Mesodermal cell (in vitro differentiated cells): Measurements from ENCODE around the gene CCDC188.

Experiments
- H3K27ac ChIP-seq: 2 replicates; pipeline ENCODE4 v1.7.0; 2013; ENCODE audit warnings: mild to moderate bottlenecking, low read depth, low read length, moderate library complexity; ENCODE audit not compliant: severe bottlenecking
- H3K36me3 ChIP-seq: 2 replicates; pipeline ENCODE4 v1.7.1; 2013; ENCODE audit warnings: mild to moderate bottlenecking, low read length, moderate library complexity; ENCODE audit not compliant: control insufficient read depth, insufficient read depth
- H3K4me1 ChIP-seq: one replicate; pipeline ENCODE4 v1.7.1; 2013; ENCODE audit warnings: mild to moderate bottlenecking, low read length; ENCODE audit not compliant: insufficient read depth, control insufficient read depth, poor library complexity, severe bottlenecking
- H3K4me3 ChIP-seq: 2 replicates; pipeline ENCODE4 v1.7.0; 2013; ENCODE audit warnings: low read length, control low read depth, mild to moderate bottlenecking; ENCODE audit not compliant: insufficient read depth, poor library complexity, severe bottlenecking; ENCODE audit errors: extremely low read depth
- H3K9me3 ChIP-seq: 2 replicates; pipeline ENCODE4 v1.7.1; 2013; ENCODE audit warnings: mild to moderate bottlenecking, low read length, moderate library complexity; ENCODE audit not compliant: control insufficient read depth
- WGBS, 2 experiments: methylation state at CpG; one replicate each; pipeline ENCODE4 v1.1.5; 2013; ENCODE audit warnings: missing lambda C conversion rate in 2 of 2; ENCODE audit not compliant: insufficient coverage in 2 of 2; 5-methylcytosine and 5-hydroxymethylcytosine counted together

CCDC188 gene

GRCh38 chr22:20178075-20178914 is 27.4 kb upstream of the CCDC188 start:
- no peak overlapping the region for H3K27ac ChIP-seq
- H3K36me3 ChIP-seq = no peaks in the 10 kb centered on the region
- H3K4me1 ChIP-seq = no peaks in the 10 kb centered on the region
- H3K4me3 ChIP-seq = no peak overlapping the region
- H3K9me3 ChIP-seq = no peaks in the 10 kb centered on the region
- 86 to 96% methylated on average over 17 to 18 of the region's 29 CpGs for WGBS, 2 experiments

GRCh38 chr22:20177217-20177911 is 26.5 kb upstream of the CCDC188 start:
- Histone ChIP-seq H3K36me3 (no peaks in the 10 kb centered on the region), H3K4me3 (no peak overlapping the region), H3K9me3 (no peaks in the 10 kb centered on the region), H3K4me1 (no peaks in the 10 kb centered on the region), H3K27ac (no peak overlapping the region)
- 91 to 92% methylated on average over 17 to 21 of the region's 21 CpGs for WGBS, 2 experiments

- Histone ChIP-seq H3K9me3 (no peaks in the 10 kb centered on the region), H3K36me3 (no peaks in the 10 kb centered on the region), H3K27ac (no peak overlapping the region), H3K4me1 (no peaks in the 10 kb centered on the region), H3K4me3 (no peak overlapping the region)
- 89% methylated on average over 14 to 16 of the region's 17 CpGs for WGBS, 2 experiments
Measured at GRCh38 chr22:20176421-20177085, 25.7 kb upstream of the CCDC188 start.

- H3K9me3 ChIP-seq = no peaks in the 10 kb centered on the region
- H3K4me3 ChIP-seq = no peak overlapping the region
- no peak overlapping the region for H3K27ac ChIP-seq
- WGBS, 2 experiments = 82 to 88% methylated on average over 11 to 12 of the region's 12 CpGs
- H3K4me1 ChIP-seq = no peaks in the 10 kb centered on the region
- no peaks in the 10 kb centered on the region for H3K36me3 ChIP-seq
Measured at GRCh38 chr22:20175597-20175900, 24.7 kb upstream of the CCDC188 start.

- Histone ChIP-seq H3K4me1 (no peaks in the 10 kb centered on the region), H3K9me3 (no peaks in the 10 kb centered on the region), H3K4me3 (no peak overlapping the region), H3K27ac (no peak overlapping the region), H3K36me3 (no peaks in the 10 kb centered on the region)
- WGBS, 2 experiments = 79 to 86% methylated on average over 15 of the region's 19 CpGs
Measured at GRCh38 chr22:20174785-20175596, 24.1 kb upstream of the CCDC188 start.

- 86 to 89% methylated on average over 10 of the region's 10 CpGs for WGBS, 2 experiments
- no peak overlapping the region for H3K4me3 ChIP-seq
Measured at GRCh38 chr22:20173772-20174171, 22.9 kb upstream of the CCDC188 start.

GRCh38 chr22:20173246-20173645 is 22.4 kb upstream of the CCDC188 start:
- H3K9me3 ChIP-seq = no peaks in the 10 kb centered on the region
- no peak overlapping the region for H3K4me3 ChIP-seq
- H3K36me3 ChIP-seq = no peaks in the 10 kb centered on the region
- WGBS, 2 experiments = 94 to 96% methylated on average over 8 to 10 of the region's 11 CpGs
- H3K27ac ChIP-seq = no peak overlapping the region
- H3K4me1 ChIP-seq = no peaks in the 10 kb centered on the region

More at GRCh38 chr22:20173772-20174171, 22.9 kb upstream of the CCDC188 start:
- Histone ChIP-seq H3K27ac (no peak overlapping the region), H3K36me3 (no peaks in the 10 kb centered on the region), H3K9me3 (no peaks in the 10 kb centered on the region), H3K4me1 (no peaks in the 10 kb centered on the region)

- no peaks in the 10 kb centered on the region for H3K4me1 ChIP-seq
- no peak overlapping the region for H3K27ac ChIP-seq
- H3K36me3 ChIP-seq = no peaks in the 10 kb centered on the region
- no peaks in the 10 kb centered on the region for H3K9me3 ChIP-seq
- no peak overlapping the region for H3K4me3 ChIP-seq
- WGBS, 2 experiments = 77 to 94% methylated on average over 6 to 8 of the region's 10 CpGs
Measured at GRCh38 chr22:20172141-20172613, 21.3 kb upstream of the CCDC188 start.

- H3K4me3 ChIP-seq = no peak overlapping the region
- no peaks in the 10 kb centered on the region for H3K4me1 ChIP-seq
- 94 to 98% methylated on average over 9 to 12 of the region's 12 CpGs for WGBS, 2 experiments
Measured at GRCh38 chr22:20171288-20172140, 20.7 kb upstream of the CCDC188 start.

More at GRCh38 chr22:20171288-20172140, 20.7 kb upstream of the CCDC188 start:
- Histone ChIP-seq H3K36me3 (no peaks in the 10 kb centered on the region), H3K9me3 (no peaks in the 10 kb centered on the region), H3K27ac (no peak overlapping the region)
